ENCODE measurements around the gene MPG.

MPG gene

DNA sequence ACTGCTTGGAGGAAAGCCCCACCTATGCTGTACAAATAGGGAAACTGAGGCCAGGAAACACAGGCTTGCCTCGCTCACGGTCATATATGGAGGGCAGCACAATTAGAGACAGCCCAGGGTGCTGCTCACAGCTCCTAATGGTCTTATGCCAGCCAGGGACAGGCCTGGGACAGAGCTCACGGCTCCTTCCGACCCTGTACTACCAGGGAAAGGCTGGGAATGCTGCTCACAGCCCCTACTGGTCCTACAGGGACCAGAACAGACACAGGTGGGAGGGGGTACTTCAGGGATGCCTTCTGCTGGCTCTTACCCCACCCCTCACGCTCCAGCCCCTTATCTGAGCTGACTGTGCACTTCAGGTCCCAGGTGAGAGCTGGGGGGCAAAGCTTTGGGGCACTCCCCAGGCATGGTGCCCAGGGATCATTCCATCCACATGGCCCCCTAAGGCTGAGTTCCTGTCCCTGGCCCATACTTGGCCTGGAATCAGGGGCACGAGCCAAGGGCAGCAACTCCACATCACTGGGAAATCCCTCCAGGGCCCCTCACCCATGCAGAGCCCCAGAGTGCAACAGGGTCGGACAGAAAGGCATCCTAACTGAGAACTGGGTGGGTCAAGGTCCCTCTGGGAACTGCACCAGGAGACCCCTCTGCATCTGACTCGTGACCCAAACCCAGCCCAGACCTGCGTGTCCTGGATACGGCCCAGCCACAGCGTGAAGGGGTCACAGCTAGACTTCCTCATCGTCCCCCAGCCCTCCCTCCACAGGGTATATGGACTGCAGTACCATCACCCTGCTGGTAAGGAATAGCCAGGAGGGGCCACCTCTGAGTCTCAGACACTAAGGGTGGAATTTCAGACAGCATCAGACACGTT is 11.5 kb upstream of the MPG start:
- no peak for DNase-seq (ENCODE audit: low spot score)

DNA sequence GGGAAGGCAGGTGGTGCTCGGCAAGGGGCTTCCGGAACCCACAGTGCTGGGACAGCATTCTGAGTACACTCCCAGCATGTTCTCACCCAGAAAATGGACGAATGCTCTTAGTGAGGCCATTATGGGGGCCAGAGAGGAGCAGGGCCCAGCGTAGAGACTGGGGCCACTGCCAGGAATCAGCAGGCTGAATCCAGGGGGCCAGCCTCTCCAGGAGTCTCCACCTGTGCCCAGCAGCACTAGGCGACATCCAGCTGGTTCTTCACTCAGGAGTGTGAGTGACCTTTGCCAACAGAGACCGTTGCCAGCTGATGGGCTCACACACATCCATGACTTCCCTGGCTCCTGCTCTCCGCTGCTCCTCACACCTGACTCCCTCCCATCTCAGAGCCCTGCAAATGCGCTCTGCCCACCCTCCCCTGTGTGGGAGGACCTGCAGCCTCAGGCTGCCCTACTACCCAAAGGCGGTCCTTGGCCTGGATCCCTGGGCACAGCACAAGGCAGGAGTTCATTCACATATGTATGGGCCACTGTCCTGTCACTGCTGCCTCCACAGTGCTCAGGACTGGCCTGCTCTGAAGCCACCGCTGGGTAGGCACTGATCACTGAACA is 10.7 kb upstream of the MPG start:
- no peak for DNase-seq (ENCODE audit: low spot score)

DNA sequence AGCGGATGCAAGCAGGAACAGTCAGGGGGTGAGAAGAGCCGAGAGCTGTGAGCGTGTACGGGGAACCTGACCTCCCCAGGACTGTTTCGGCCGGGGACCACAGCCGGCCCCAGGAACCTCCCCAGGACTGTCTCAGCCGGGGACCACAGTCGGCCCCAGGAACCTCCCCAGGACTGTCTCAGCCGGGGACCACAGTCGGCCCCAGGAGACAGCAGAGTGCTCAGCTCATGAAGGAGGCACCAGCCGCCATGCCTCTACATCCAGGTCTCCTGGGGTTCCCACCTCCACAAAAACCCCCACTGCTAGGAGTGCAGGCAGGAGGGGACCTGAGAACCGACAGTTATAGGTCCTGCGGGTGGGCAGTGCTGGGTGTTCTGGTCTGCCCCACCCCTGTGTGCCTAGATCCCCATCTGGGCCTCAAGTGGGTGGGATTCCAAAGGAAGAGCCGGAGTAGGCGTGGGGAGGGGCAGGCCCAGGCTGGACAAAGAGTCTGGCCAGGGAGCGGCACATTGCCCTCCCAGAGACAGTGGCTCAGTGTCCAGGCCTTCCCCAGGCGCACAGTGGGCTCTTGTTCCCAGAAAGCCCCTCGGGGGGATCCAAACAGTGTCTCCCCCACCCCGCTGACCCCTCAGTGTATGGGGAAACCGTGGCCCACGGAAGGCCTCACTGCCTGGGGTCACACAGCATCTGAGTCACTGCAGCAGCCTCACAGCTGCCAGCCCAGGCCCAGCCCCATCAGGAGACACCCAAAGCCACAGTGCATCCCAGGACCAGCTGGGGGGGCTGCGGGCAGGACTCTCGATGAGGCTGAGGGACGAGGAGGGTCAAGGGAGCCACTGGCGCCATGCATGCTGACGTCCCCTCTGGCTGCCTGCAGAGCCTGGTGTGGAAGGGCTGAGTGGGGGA is 9.9 kb upstream of the MPG start:
- no peak for DNase-seq (ENCODE audit: low spot score)

DNA sequence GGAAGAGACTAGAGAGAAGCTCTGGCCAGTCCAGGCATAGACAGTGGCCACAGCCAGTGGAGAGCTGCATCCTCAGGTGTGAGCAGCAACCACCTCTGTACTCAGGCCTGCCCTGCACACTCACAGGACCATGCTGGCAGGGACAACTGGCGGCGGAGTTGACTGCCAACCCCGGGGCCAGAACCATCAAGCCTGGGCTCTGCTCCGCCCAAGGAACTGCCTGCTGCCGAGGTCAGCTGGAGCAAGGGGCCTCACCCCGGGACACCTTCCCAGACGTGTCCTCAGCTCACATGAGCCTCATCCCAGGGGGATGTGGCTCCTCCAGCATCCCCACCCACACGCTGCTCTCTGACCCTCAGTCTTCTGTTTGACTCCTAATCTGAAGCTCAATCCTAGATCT is 8.8 kb upstream of the MPG start:
- DNase-seq (ENCODE audit: low spot score) = no peak

DNA sequence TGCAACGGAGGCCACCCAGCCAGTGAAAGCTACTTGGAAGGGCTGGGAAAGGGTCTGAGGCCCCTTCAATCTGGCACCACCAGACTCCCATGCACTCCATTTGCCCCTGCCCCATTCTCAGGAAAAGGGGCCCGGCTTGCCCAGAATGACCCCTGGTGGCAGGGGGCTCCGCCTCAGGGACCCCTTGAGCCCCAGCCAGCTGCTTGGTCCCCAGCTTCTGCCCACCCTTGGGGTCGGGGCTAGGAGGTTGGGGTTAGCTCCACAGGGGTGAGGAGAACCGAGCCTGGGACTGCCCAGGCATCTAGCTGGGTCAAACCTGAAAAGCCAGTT is 6.8 kb upstream of the MPG start:
- no peak for DNase-seq (ENCODE audit: low spot score)

DNA sequence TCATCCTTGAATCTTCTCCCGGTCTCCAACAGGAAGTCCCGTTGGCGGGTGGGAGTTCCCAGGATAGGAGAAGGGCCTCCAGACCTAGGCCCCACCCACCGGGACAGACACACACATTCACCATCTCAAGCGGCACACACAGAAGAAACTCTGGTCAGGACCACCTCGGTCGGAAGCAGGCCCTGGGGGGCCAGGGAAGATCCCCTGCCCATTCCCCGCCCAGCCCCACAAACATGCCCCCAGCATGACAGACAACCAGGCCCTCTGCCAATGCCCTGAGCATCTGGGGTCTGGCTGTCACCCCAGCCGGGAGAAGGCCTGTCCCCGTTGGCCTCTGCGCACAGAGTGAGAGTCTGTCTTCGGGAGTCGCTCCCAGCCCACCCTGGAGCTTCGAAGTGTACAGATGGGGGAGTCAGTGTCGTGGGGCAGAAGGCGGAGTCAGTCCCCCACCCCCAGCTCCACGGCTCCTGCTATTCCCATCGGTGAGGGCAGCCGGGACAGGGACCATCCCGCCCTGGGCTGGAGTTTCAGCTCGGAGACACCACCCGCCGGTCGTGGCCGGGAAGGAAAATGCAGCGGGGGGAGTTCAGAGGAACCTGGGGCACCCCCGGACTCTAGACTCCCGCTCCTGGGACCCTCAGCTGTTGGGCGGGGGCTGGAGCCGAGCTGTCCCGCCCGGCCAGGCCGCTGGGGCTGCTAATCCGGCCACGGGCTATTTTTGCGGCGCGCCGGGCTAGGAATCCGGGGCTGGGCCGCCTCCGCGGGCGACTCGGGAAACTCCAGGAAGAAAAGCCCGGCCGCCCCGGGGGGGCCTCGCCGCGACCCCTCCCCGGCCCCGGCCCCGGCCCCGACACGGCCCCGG is 6.3 kb upstream of the MPG start:
- DNase-seq (ENCODE audit: low spot score) = peak; percentile 70

DNA sequence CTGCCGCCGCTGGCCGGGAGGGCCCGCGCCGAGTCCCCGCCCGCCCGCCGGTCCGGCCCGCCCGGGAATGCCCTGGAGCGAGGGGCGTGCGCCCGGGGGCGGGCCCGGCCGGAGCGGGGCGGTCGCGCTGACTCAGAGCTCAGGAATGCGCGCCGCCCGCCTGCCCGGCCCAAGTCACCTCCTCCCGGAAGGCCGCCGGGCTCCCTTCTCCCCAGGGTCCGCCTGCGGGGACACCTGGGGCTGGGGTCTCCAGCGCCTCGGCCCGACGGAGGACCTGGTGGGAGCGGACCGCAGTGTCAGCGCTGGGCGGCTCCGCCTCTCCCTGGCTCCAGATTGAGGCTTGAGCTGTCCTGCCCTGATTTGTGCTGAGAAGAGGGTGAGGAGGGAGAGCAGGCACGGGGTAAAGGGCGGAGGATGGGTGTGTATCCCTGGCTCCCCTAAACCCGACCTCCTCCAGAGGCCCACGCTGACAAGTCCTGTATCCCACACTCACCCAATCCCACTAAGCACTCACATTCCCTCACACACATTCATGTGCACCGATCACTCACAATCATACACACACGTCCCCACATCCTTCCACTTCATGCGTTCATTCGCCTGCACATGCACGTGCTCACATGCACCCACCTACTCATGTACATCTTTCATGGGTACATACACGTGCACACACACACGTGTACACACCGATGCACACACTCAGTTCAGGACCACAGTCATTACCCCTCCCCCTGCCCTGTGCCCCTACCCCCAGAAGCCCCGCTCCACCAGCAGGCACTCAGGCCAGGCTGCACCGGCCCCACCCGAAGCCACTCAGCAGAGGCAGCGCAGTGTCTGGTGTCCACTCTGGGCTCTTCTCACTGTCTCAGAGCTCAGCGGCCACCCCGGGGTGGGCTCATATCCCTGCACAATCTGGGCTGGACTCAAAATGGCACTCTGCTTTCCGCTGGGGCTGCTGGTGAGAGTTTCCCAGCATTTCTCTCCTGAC is 5.2 kb upstream of the MPG start, which contains the start of gene RHBDF1:
RHBDF1 (minus strand) TSS at position 71 of the 988 bp plus-strand sequence. CDS start 7,616 bp downstream, outside the sequence.
- peak; percentile 64 for DNase-seq (ENCODE audit: low spot score)

DNA sequence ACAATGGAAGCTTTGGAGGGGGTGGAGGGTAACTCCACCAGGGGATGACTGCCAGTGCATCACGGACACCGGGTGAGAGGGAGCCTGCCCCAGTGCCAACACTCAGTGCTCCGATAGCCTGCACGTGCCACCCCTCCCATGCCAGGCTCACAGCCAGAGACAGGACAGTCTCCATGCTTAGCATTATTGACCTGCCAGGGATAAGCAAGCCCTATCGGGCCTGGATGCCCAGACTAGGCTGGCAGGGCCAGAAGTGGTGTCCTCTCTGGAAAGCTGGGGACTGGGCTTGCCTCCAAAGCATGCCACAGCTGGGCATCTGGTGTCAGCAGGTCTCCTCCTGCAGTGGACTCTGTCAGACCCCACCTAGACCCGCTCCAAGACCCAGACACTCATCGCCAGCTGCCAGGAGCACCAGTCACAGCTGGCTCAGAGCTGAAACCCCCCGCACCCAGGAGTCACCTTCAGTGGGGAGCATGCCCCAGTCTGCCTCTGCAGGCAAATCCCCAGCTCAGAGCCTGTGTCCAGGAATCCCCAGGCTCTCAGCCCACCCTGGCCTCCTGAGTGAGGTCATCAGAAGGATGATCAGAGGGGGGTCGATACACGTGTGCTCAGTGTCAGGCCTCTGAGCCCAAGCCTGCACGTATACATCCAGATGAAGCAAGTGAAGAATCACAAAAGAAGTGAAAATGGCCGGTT is 3.8 kb upstream of the MPG start:
- DNase-seq (ENCODE audit: low spot score) = no peak

DNA sequence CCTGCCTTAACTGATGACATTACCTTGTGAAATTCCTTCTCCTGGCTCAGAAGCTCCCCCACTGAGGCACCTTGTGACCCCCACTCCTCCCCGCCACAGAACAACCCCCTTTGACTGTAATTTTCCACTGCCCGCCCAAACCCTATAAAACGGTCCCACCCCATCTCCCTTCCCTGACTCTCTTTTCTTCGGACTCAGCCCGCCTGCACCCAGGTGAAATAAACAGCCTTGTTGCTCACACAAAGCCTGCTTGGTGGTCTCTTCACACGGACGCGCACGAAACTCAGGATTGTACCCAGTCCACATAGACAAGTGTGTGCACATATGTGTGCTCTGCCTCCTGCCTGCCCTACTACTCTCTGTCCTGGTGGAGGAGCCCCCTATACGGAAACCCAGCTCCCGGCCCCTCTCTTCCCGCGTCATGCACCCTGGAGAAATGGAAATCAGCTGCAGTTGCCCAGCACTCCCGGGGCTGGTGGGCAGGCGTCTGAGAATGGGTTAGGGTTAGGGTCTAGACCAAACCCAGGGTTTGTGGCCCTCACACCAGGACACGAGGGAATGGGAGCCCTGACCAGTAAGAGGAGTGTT is 3.2 kb upstream of the MPG start:
- DNase-seq (ENCODE audit: low spot score) = no peak

DNA sequence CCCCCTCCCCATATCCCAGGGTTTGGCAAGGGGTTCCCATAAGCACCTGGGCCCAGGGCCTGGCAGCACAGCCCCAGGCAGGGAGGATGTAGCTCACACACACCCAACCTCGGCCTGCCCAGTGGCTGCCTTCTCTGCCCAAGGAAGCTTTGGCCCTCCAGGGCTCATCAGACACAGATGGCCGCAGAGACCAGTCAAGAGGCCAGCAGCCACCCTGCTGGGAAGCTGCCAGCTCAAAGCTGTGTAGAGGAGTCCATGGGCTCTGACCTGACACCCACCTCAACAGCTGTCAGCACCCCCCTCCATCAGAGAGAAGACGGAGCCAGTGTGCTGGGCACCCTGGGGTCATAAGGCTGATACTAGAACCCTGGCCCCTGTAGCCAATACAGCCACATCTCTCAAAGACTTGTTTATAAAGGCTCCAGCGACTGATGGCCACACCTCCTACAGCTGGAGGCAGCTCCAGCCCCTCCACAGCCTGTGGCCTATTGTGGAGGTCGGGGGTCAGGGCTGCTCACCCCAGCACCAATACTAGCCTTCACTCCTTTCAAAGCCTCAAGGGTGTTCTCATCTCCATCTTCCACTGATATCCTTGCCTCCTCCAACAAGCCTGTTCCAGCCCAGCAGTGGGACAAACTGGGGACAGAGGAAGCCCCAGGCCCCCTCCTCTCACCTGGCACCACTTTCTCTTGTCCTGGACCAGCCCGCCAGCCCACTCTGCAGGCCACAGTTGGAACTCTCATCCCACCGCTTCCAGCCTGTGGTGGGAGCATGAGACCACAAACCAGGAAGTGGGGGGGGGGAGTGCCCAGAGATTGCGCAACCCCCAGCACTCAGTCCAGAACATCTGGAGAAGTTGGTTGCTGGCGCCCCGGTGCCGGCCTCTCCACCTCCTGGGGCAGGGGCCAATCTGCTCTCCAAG is 2.2 kb upstream of the MPG start:
- DNase-seq (ENCODE audit: low spot score) = peak; percentile 59

DNA sequence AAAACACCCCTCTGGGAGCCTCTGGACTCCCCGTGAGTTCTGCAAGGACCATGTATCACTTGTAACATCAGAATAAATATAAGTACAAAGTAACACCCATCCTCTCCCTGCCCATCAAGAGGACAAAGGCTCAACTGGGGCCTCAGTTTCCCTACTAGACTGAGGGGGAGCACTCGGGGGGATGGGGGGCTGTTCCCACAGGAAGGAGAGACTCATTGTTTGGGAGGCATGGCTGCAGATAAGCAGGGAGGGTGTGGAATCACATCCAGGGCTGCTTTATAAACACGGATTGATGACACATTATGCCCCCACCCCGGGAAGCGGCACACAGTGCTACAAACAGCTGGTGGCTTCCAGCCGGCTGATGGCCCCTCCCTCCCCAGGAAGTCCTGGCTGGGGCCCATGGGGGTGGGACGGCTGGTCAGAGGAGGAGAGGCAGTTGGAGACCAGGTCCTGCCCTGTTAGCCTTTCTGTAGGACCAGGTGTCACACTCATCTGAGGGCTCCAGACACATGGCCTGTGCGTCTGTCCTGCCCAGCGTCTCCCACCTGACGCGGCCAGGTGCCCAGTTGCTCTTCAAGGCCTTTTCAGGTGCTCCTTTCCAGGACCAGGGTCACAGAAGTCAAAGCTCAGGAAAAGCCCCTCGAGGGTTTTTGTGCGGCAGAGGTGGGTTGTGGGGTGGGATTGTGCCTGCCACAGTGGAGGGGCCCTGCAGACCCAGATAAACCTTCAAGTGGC is 1.3 kb upstream of the MPG start:
- peak; percentile 34 for DNase-seq (ENCODE audit: low spot score)

DNA sequence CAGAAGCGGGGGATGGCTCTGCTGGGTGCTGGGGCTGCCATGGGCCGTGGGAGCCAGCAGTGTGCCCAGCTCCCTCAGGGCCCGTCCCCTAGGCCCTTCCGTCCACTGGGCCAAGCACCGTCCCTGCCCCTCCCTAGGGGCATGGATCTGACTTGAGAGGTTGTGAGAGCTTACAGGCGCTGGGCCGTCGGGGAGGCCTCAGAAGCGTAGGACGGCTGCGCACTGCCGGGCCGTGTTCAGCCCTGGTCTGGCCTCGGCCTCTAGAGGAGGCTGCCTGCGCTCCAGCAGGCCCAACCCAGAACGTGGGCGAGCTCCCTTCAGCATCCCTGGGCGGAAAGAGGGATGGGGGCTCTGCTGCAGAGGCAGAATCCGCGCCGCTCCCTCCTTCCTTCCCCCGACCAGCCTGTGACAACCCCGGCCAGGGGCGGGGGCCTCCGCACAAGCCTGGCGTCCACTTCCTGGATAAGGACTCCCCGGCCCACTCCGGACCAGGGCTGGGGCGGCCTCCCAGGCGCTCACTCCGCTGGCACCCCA is 685 bp upstream of the MPG start:
- peak; percentile 37 for DNase-seq (ENCODE audit: low spot score)

DNA sequence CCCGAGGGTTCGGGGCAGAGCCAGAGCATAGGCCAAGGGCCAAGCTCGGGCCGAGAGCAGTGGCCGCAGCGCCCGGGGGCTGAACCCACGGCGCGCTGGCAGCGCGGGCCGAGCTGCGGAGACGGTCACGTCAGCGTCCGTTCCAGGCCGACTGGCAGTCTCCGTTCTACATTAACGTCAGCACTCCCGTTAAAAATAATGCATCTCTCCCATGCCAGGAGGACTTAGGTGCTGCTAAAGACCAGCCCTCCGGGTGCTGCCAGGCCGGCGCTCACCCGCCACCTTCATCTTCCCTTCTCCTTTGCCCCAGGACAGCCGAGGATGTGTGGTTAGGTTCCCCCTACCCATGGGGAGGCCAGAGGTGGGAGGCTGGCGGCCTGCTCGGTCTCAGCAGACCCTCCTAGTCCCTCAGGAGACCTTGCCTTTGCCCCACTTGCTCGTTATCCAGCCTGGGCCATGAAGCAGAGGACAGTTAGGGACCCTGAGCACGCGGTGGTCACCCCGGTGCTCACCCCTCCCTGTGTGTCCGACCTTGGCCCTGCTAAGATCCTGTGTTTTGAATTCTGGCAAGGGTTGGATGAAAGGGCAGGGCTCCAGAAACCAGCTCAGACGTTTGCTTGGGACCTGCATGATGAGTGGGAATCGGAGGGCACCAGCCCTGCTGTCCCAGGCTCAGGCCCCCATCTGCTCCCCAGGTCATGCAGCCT is 572 bp downstream of the MPG start:
- DNase-seq (ENCODE audit: low spot score) = peak; percentile 26

DNA sequence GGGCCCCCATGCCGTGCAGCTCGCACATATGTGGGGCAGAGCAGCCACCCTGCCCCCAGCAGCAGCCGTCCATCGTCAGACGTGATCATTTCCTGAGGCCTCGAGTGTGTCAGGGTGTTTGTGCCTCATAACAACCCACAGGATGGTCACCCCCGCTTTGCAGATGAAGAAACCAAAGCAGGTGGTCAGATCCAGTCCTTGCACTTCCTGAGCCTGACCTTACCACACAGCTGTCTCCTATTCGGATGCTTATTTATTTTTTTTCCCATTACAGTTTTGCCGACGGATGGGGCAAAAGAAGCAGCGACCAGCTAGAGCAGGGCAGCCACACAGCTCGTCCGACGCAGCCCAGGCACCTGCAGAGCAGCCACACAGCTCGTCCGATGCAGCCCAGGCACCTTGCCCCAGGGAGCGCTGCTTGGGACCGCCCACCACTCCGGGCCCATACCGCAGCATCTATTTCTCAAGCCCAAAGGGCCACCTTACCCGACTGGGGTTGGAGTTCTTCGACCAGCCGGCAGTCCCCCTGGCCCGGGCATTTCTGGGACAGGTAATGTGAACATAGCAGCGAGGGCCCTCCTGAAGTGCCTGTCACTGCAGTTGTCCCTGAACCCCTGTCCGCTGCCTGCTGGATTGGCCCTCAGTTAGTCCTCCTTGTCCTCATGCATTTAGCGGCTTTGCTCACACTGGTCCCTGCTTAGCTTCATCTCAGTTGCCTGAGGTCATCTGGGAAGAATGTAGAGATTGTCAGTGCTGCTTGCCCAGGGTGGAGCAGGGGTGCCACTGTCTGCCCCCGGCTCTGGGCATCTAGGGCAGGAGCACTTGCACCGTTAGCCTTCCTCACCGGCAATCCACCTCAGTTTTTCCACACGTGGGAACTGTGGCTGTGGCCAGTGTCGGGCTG is 1.4 kb downstream of the MPG start:
- DNase-seq (ENCODE audit: low spot score) = no peak

DNA sequence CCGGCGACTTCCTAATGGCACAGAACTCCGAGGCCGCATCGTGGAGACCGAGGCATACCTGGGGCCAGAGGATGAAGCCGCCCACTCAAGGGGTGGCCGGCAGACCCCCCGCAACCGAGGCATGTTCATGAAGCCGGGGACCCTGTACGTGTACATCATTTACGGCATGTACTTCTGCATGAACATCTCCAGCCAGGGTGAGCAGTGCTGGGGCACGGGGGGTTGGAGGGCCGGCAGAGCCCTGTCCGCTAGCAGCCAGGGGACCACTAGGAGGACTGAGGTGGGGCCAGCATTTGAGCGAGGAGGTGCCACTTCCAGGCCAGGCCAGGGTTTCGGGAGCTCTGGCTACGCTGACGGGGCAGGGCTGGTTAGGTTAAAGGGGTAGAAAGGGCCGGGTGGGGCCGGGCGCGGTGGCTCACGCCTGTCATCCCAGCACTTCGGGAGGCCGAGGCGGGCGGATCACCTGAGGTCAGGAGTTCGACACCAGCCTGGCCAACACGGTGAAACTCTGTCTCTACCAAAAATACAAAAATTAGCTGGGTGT is 5.1 kb downstream of the MPG start:
- DNase-seq (ENCODE audit: low spot score) = no peak
